Loucy (cell line): ENCODE measurements around the gene KRT33B.

Source experiments
- H2AFZ ChIP-seq: fragments of 200-600 bp; sonication (generic); 2 replicates; pipeline ENCODE4 v1.6.0; 2016; ENCODE audit warnings: antibody characterized with exemption, mild to moderate bottlenecking, low read length, moderate library complexity
- H3F3A ChIP-seq: fragments of 200-600 bp; 2 replicates; pipeline ENCODE4 v1.6.0; 2016; ENCODE audit warnings: antibody characterized with exemption, low read depth, mild to moderate bottlenecking
- H3K27me3 ChIP-seq: fragments of 200-600 bp; sonication (generic); 2 replicates; pipeline ENCODE4 v1.6.1; 2014; ENCODE audit warnings: low read length, mild to moderate bottlenecking; ENCODE audit not compliant: insufficient read depth, poor library complexity, severe bottlenecking
- H3K36me3 ChIP-seq: fragments of 200-600 bp; sonication (generic); 2 replicates; pipeline ENCODE4 v1.6.1; 2016; ENCODE audit warnings: low read length; ENCODE audit not compliant: insufficient read depth
- H3K4me1 ChIP-seq: fragments of 200-600 bp; sonication (generic); 2 replicates; pipeline ENCODE4 v1.5.1; 2014; ENCODE audit warnings: low read length, mild to moderate bottlenecking; ENCODE audit not compliant: insufficient read depth, poor library complexity, severe bottlenecking
- H3K4me2 ChIP-seq: fragments of 200-600 bp; sonication (generic); 2 replicates; pipeline ENCODE4 v1.6.0; 2014; ENCODE audit warnings: antibody characterized with exemption, low read length, low read depth, mild to moderate bottlenecking; ENCODE audit not compliant: poor library complexity, severe bottlenecking
- H3K4me3 ChIP-seq: fragments of 200-600 bp; sonication (generic); 2 replicates; pipeline ENCODE4 v1.5.1; 2014; ENCODE audit warnings: low read length, mild to moderate bottlenecking, mixed read lengths; ENCODE audit not compliant: poor library complexity, severe bottlenecking
- H3K79me2 ChIP-seq: fragments of 200-600 bp; sonication (generic); 2 replicates; pipeline ENCODE4 v1.6.1; 2014; ENCODE audit warnings: low read length; ENCODE audit not compliant: insufficient read depth
- H3K9ac ChIP-seq: fragments of 200-600 bp; sonication (generic); 2 replicates; pipeline ENCODE4 v1.6.0; 2014; ENCODE audit warnings: mild to moderate bottlenecking, low read depth, low read length, moderate library complexity; ENCODE audit not compliant: poor library complexity, severe bottlenecking
- H3K9me2 ChIP-seq: fragments of 200-600 bp; sonication (generic); replicated peaks from 2 replicates; pipeline ENCODE4 v1.6.1; 2016; ENCODE audit warnings: low read depth, low read length, mixed read lengths
- H3K9me3 ChIP-seq: fragments of 200-600 bp; sonication (generic); 2 replicates; pipeline ENCODE4 v1.6.1; 2014; ENCODE audit warnings: mild to moderate bottlenecking, antibody characterized with exemption, low read length, low read depth; ENCODE audit not compliant: insufficient read depth
- H4K20me1 ChIP-seq: fragments of 200-600 bp; sonication (generic); 2 replicates; pipeline ENCODE4 v1.6.0; 2014; ENCODE audit warnings: antibody characterized with exemption, low read length, mild to moderate bottlenecking; ENCODE audit not compliant: insufficient read depth, poor library complexity, severe bottlenecking
- CTCF ChIP-seq: fragments of 200-600 bp; sonication (generic); conservative IDR thresholded peaks from 2 replicates; pipeline ENCODE4 v1.5.1; 2014; ENCODE audit warnings: mild to moderate bottlenecking, antibody characterized with exemption, low read length
- EZH2phosphoT487 ChIP-seq: fragments of 200-600 bp; IDR thresholded peaks from 2 replicates; pipeline ENCODE4 v1.6.1; 2018; ENCODE audit warnings: antibody characterized with exemption, mild to moderate bottlenecking, moderate library complexity, borderline replicate concordance

The KRT33B gene

GRCh38 chr17:41338961-41339485 is 30.6 kb downstream of the KRT33B start:
- H4K20me1 ChIP-seq, result no peaks in the 10 kb centered on the region
- no peaks in the 10 kb centered on the region for H3K9me3 ChIP-seq
- H3K79me2 ChIP-seq, result no peaks in the 10 kb centered on the region
- H2AFZ ChIP-seq, result no peak overlapping the region
- TF ChIP-seq CTCF, result no peak
- no peak for TF ChIP-seq EZH2phosphoT487
- no peak overlapping the region for H3K4me2 ChIP-seq
- no peaks in the 10 kb centered on the region for H3K9me2 ChIP-seq
- peaks cover 6% of the 10 kb centered on the region for H3K4me1 ChIP-seq
- H3K27me3 ChIP-seq, result no peaks in the 10 kb centered on the region
- H3K36me3 ChIP-seq, result no peaks in the 10 kb centered on the region
- H3F3A ChIP-seq, result no peaks in the 10 kb centered on the region
- H3K4me3 ChIP-seq, result no peak overlapping the region
- H3K9ac ChIP-seq, result no peak overlapping the region

- H3K4me3 ChIP-seq, result no peak overlapping the region
- H2AFZ ChIP-seq, result no peak overlapping the region
- H3K9ac ChIP-seq, result no peak overlapping the region
- no peaks in the 10 kb centered on the region for H3F3A ChIP-seq
- no peak for TF ChIP-seq EZH2phosphoT487
- no peak for TF ChIP-seq CTCF
- H3K36me3 ChIP-seq, result no peaks in the 10 kb centered on the region
- no peaks in the 10 kb centered on the region for H3K79me2 ChIP-seq
- no peaks in the 10 kb centered on the region for H3K9me3 ChIP-seq
- no peaks in the 10 kb centered on the region for H3K27me3 ChIP-seq
- H3K4me1 ChIP-seq, result peaks cover 4% of the 10 kb centered on the region
- H4K20me1 ChIP-seq, result no peaks in the 10 kb centered on the region
- H3K9me2 ChIP-seq, result no peaks in the 10 kb centered on the region
- no peak overlapping the region for H3K4me2 ChIP-seq
Measured at GRCh38 chr17:41335747-41336146, 33.9 kb downstream of the KRT33B start.

GRCh38 chr17:41334385-41335305 is 35.0 kb downstream of the KRT33B start:
- Histone ChIP-seq H2AFZ (no peak overlapping the region), H3K79me2 (no peaks in the 10 kb centered on the region), H3K9me3 (no peaks in the 10 kb centered on the region), H3K9ac (no peak overlapping the region), H3K27me3 (no peaks in the 10 kb centered on the region), H3K4me1 (no peaks in the 10 kb centered on the region), H4K20me1 (no peaks in the 10 kb centered on the region), H3K9me2 (no peaks in the 10 kb centered on the region), H3K4me3 (no peak overlapping the region), H3K36me3 (no peaks in the 10 kb centered on the region), H3F3A (no peaks in the 10 kb centered on the region), H3K4me2 (no peak overlapping the region)
- no peak for TF ChIP-seq EZH2phosphoT487
- no peak for TF ChIP-seq CTCF
